Activated CD4-positive, alpha-beta T cell treated with anti-CD3 and anti-CD28 coated beads, Interleukin-2, amount 50 U/mL, for 24 hours (primary cell): ENCODE data around the gene POLK.

Experiments
- DNase-seq, 2 donors: peaks; one replicate each; pipeline ENCODE4 v3.0.0-alpha.2; 2020; ENCODE audit warnings: low read depth in 1 of 2, low spot score in 1 of 2

POLK gene

GRCh38 chr5:75640826-75641225 lies 129.1 kb downstream of the POLK start:
- no peak for DNase-seq

- no peak for DNase-seq
Observed at GRCh38 chr5:75648712-75649111, 137.0 kb downstream of the POLK start.
